ENCODE data around the gene PPP1R3C. TPM values are rescaled to one million over a fixed set of nuclear protein-coding genes. Genes with fewer than 3 reads are reported as not detected.
A peak's percentile ranks its signal among the peaks of the same experiment; 100 is the strongest.

PPP1R3C gene
- total RNA-seq, 3 donors from 2014 or later = 9.4 to 48.1 (median 14.4) TPM

- TF ChIP-seq POLR2A (IDR thresholded peaks at IDR 0.05) (no peak), CTCF (IDR thresholded peaks at IDR 0.05) (no peak), POLR2AphosphoS5 (IDR thresholded peaks at IDR 0.05) (no peak)
- no peaks in the 10 kb centered on the region for H3K36me3 ChIP-seq
- H3K27me3 ChIP-seq = no peaks in the 10 kb centered on the region
- peaks cover 0 to 28% of the 10 kb centered on the region in 2 donors for H3K4me1 ChIP-seq
- no peak overlapping the region for H3K4me3 ChIP-seq
- no peak for DNase-seq (ENCODE audit: low spot score in 2 of 2)
- intact Hi-C loops (cut with DNase I; ENCODE audit: low total_unique reads) = no loop called here
- H3K27ac ChIP-seq = peak overlapping the region; percentile 31 to 48
- no peaks in the 10 kb centered on the region for H3K9me3 ChIP-seq
Observed at GRCh38 chr10:91592266-91592975, 40.5 kb downstream of the PPP1R3C start.

GRCh38 chr10:91591797-91592174 is 41.1 kb downstream of the PPP1R3C start:
- TF ChIP-seq POLR2A (IDR thresholded peaks at IDR 0.05) = no peak
- no peak for TF ChIP-seq POLR2AphosphoS5 (IDR thresholded peaks at IDR 0.05)
- DNase-seq (ENCODE audit: low spot score in 2 of 2) = no peak
- H3K9me3 ChIP-seq = no peaks in the 10 kb centered on the region
- H3K4me3 ChIP-seq = no peak overlapping the region
- H3K27me3 ChIP-seq = no peaks in the 10 kb centered on the region
- H3K27ac ChIP-seq = peak overlapping the region; percentile 49 to 71
- intact Hi-C loops (cut with DNase I; ENCODE audit: low total_unique reads) = no loop called here
- H3K36me3 ChIP-seq = no peaks in the 10 kb centered on the region
- H3K4me1 ChIP-seq = peaks cover 0 to 28% of the 10 kb centered on the region in 2 donors

- Histone ChIP-seq H3K27me3 (no peaks in the 10 kb centered on the region), H3K4me3 (no peak overlapping the region), H3K36me3 (no peaks in the 10 kb centered on the region), H3K27ac (peak overlapping the region; percentile 71 to 86), H3K9me3 (no peaks in the 10 kb centered on the region), H3K4me1 (peaks cover 0 to 28% of the 10 kb centered on the region in 2 donors)
- DNase-seq (ENCODE audit: low spot score in 2 of 2) = no peak
- intact Hi-C loops (cut with DNase I; ENCODE audit: low total_unique reads) = no loop called here
- no peak for TF ChIP-seq POLR2A (IDR thresholded peaks at IDR 0.05)
- no peak for TF ChIP-seq POLR2AphosphoS5 (IDR thresholded peaks at IDR 0.05)
- TF ChIP-seq CTCF (IDR thresholded peaks at IDR 0.05) = no peak
Observed at GRCh38 chr10:91590904-91591796, 41.7 kb downstream of the PPP1R3C start.

- Histone ChIP-seq H3K27me3 (no peaks in the 10 kb centered on the region), H3K9me3 (no peaks in the 10 kb centered on the region), H3K4me1 (peaks cover 0 to 28% of the 10 kb centered on the region in 2 donors), H3K4me3 (no peak overlapping the region), H3K36me3 (no peaks in the 10 kb centered on the region), H3K27ac (peak overlapping the region; percentile 71 to 86)
- no peak for TF ChIP-seq POLR2AphosphoS5 (IDR thresholded peaks at IDR 0.05)
- TF ChIP-seq POLR2A (IDR thresholded peaks at IDR 0.05) = no peak
- TF ChIP-seq CTCF (IDR thresholded peaks at IDR 0.05) = no peak
- intact Hi-C loops (cut with DNase I; ENCODE audit: low total_unique reads) = no loop called here
- peak in 1 of 2 donors; percentile 45 for DNase-seq (ENCODE audit: low spot score in 2 of 2)
Observed at GRCh38 chr10:91590142-91590903, 42.5 kb downstream of the PPP1R3C start.

- DNase-seq (ENCODE audit: low spot score in 2 of 2) = no peak
- no peak for TF ChIP-seq CTCF (IDR thresholded peaks at IDR 0.05)
- H3K9me3 ChIP-seq = no peaks in the 10 kb centered on the region
- H3K4me3 ChIP-seq = no peak overlapping the region
- H3K36me3 ChIP-seq = no peaks in the 10 kb centered on the region
- intact Hi-C loops (cut with DNase I; ENCODE audit: low total_unique reads) = no loop called here
- H3K27me3 ChIP-seq = no peaks in the 10 kb centered on the region
- peak overlapping the region; percentile 71 to 86 for H3K27ac ChIP-seq
- peaks cover 0 to 28% of the 10 kb centered on the region in 2 donors for H3K4me1 ChIP-seq
Observed at GRCh38 chr10:91589658-91590035, 43.2 kb downstream of the PPP1R3C start.
